Osteoblast (primary cell): ENCODE measurements around the gene STIL. TPM values are rescaled to one million over a fixed set of nuclear protein-coding genes. Genes with fewer than 3 reads are reported as not detected.

Source experiments
- DNase-seq: peaks from one replicate; pipeline ENCODE4 v3.0.0; 2011; ENCODE audit warnings: low spot score, mixed read lengths; ENCODE audit not compliant: insufficient read length; ENCODE audit errors: missing footprints
- H2AFZ ChIP-seq: 2 replicates; pipeline ENCODE4 v1.6.0; 2011; ENCODE audit warnings: mild to moderate bottlenecking, low read length
- H3K27ac ChIP-seq: 2 replicates; pipeline ENCODE4 v1.5.1; 2011; ENCODE audit warnings: mild to moderate bottlenecking, low read depth, low read length, moderate library complexity
- H3K27me3 ChIP-seq: 2 replicates; pipeline ENCODE4 v1.6.0; 2012; ENCODE audit warnings: mild to moderate bottlenecking, control low read depth, inconsistent platforms, low read length, moderate library complexity; ENCODE audit not compliant: insufficient read depth
- H3K36me3 ChIP-seq: 2 replicates; pipeline ENCODE4 v1.5.1; 2011; ENCODE audit warnings: mild to moderate bottlenecking, low read length, control low read depth, moderate library complexity; ENCODE audit not compliant: insufficient read depth
- H3K4me1 ChIP-seq: 2 replicates; pipeline ENCODE4 v1.5.1; 2011; ENCODE audit warnings: mild to moderate bottlenecking, low read length, control low read depth, moderate library complexity; ENCODE audit not compliant: insufficient read depth
- H3K4me2 ChIP-seq: 2 replicates; pipeline ENCODE4 v1.6.0; 2011; ENCODE audit warnings: mild to moderate bottlenecking, low read length; ENCODE audit not compliant: insufficient read depth
- H3K4me3 ChIP-seq: fragments of 200-600 bp; sonication (generic); 3 replicates; pipeline ENCODE4 v1.5.1; 2012; ENCODE audit warnings: mild to moderate bottlenecking, low read length, inconsistent platforms; ENCODE audit not compliant: insufficient read depth
- H3K79me2 ChIP-seq: 2 replicates; pipeline ENCODE4 v1.6.0; 2012; ENCODE audit warnings: mild to moderate bottlenecking, low read length, control low read depth, inconsistent platforms; ENCODE audit not compliant: insufficient read depth
- H3K9me3 ChIP-seq: 2 replicates; pipeline ENCODE4 v1.5.1; 2011; ENCODE audit warnings: low read depth, low read length, control low read depth
- H4K20me1 ChIP-seq: 2 replicates; pipeline ENCODE4 v1.6.0; 2012; ENCODE audit warnings: mild to moderate bottlenecking, low read length, control low read depth; ENCODE audit not compliant: insufficient read depth
- CTCF ChIP-seq: IDR thresholded peaks from 2 replicates; pipeline ENCODE4 v1.5.1; 2011; ENCODE audit warnings: mild to moderate bottlenecking, low read depth, low read length, moderate library complexity; ENCODE audit errors: extremely low read depth
- total RNA-seq: library from RNA; depleted of rRNA; stranded (reverse); fragments of >200 nt; gene quantifications from 2 replicates; pipeline ENCODE4 v1.2.3, GENCODE V29; 2012

STIL gene
- total RNA-seq, 1 donor: 4.0 TPM

GRCh38 chr1:47235806-47236205, 78.1 kb downstream of the STIL start:
- Histone ChIP-seq H4K20me1 (peaks cover 5% of the 10 kb centered on the region), H3K27ac (no peak overlapping the region), H3K4me2 (no peak overlapping the region), H3K36me3 (no peaks in the 10 kb centered on the region), H3K4me1 (no peaks in the 10 kb centered on the region), H3K4me3 (no peak overlapping the region), H3K79me2 (no peaks in the 10 kb centered on the region), H2AFZ (no peak overlapping the region), H3K9me3 (no peaks in the 10 kb centered on the region), H3K27me3 (peaks cover 45% of the 10 kb centered on the region)
- TF ChIP-seq CTCF: no peak
- peak; percentile 63 for DNase-seq

- peaks cover 51% of the 10 kb centered on the region for H3K27me3 ChIP-seq
- no peaks in the 10 kb centered on the region for H3K36me3 ChIP-seq
- H2AFZ ChIP-seq: no peak overlapping the region
- H3K79me2 ChIP-seq: no peaks in the 10 kb centered on the region
- no peak for TF ChIP-seq CTCF
- H3K27ac ChIP-seq: no peak overlapping the region
- H3K4me2 ChIP-seq: no peak overlapping the region
- no peaks in the 10 kb centered on the region for H3K4me1 ChIP-seq
- H4K20me1 ChIP-seq: peaks cover 8% of the 10 kb centered on the region
- no peak overlapping the region for H3K4me3 ChIP-seq
- no peaks in the 10 kb centered on the region for H3K9me3 ChIP-seq
- peak; percentile 75 for DNase-seq
Observed at GRCh38 chr1:47235241-47235681, 78.7 kb downstream of the STIL start.

- Histone ChIP-seq H3K4me1 (no peaks in the 10 kb centered on the region), H3K9me3 (no peaks in the 10 kb centered on the region), H3K36me3 (no peaks in the 10 kb centered on the region), H3K27me3 (peaks cover 71% of the 10 kb centered on the region), H3K27ac (no peak overlapping the region), H3K79me2 (no peaks in the 10 kb centered on the region), H3K4me2 (no peak overlapping the region), H4K20me1 (peaks cover 12% of the 10 kb centered on the region), H2AFZ (no peak overlapping the region), H3K4me3 (no peak overlapping the region)
- DNase-seq: peak; percentile 47
- no peak for TF ChIP-seq CTCF
Observed at GRCh38 chr1:47233186-47233585, 80.8 kb downstream of the STIL start.

GRCh38 chr1:47232187-47232874, 81.6 kb downstream of the STIL start, which contains the start of gene TAL1:
TSS of gene TAL1 (minus strand) at chr1:47232225. CDS start at chr1:47225888, 6,337 bp downstream.
- H3K4me2 ChIP-seq: peak within 1 kb of the TSS; percentile 63
- no peaks in the 10 kb centered on the region for H3K4me1 ChIP-seq
- DNase-seq: no peak
- peaks cover 76% of the 10 kb centered on the region for H3K27me3 ChIP-seq
- H3K79me2 ChIP-seq: no peaks in the 10 kb centered on the region
- peaks cover 12% of the 10 kb centered on the region for H4K20me1 ChIP-seq
- no peaks in the 10 kb centered on the region for H3K9me3 ChIP-seq
- no peak within 1 kb of the TSS for H3K27ac ChIP-seq
- no peak within 1 kb of the TSS for H2AFZ ChIP-seq
- no peak for TF ChIP-seq CTCF
- no peak within 1 kb of the TSS for H3K4me3 ChIP-seq
- no peaks in the 10 kb centered on the region for H3K36me3 ChIP-seq
